ENCODE results near the gene KASH5.

The KASH5 gene

DNA sequence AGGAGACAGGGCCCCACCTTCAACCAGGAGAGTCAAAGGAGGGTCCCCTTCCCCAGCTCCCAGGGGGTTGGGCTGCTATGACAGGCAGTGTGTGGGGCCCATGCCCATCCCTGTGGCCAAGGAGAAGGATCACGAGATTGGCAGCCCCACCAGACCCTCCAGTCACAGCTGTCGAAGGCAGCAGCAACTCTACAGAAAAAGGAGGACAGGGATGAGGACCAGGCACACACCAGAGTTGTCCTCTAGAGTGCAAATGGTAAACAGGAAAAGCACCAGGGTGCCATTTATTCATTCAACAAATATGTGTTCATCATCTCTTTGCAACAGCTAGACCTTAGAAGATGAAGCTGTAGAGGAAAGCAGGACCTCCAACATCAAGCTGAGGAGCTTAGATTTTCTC, 31.1 kb downstream of the KASH5 start:
- Histone ChIP-seq H3K27me3 (ENCODE audit: control insufficient read depth, insufficient read depth, low read length) (peaks cover 17% of the 10 kb centered on the region), H3K36me3 (ENCODE audit: control insufficient read depth, insufficient read depth, low read length) (no peaks in the 10 kb centered on the region)

DNA sequence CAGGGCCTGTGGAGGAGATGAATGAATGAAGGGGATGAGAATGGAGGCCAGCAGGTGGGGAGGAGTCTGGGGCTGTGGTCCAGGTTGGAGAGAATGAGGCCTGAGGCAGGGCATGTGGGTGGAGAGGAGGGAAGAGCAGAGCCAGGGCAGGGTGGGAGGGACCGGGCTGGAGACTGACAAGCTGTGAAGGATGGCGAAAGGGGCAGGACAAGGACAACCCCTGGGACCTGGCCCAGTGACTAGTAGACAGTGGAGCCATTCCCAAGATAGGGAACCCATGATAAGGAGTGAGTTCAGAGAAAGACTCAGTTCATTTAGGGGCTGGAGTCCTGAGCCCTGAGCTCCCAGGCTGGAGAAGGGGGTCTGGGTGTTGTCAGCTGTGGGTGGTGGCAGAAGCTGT, 32.2 kb downstream of the KASH5 start:
- Histone ChIP-seq H3K36me3 (ENCODE audit: control insufficient read depth, insufficient read depth, low read length) (no peaks in the 10 kb centered on the region), H2AFZ (no peak overlapping the region), H3K27ac (no peak overlapping the region), H3K9me3 (ENCODE audit: control insufficient read depth, low read length) (no peaks in the 10 kb centered on the region), H3K4me3 (ENCODE audit: low read depth, low read length) (no peak overlapping the region), H3K9ac (no peak overlapping the region), H3K79me2 (no peaks in the 10 kb centered on the region), H3K27me3 (ENCODE audit: control insufficient read depth, insufficient read depth, low read length) (peaks cover 18% of the 10 kb centered on the region), H3K4me2 (ENCODE audit: low read length) (no peak overlapping the region), H3K4me1 (no peaks in the 10 kb centered on the region)
- TF ChIP-seq CTCF (IDR thresholded peaks at IDR 0.05), result no peak

More for the DNA sequence above, 31.1 kb downstream of the KASH5 start:
- no peak overlapping the region for H3K4me2 ChIP-seq (ENCODE audit: low read length)
- no peaks in the 10 kb centered on the region for H3K79me2 ChIP-seq
- no peaks in the 10 kb centered on the region for H3K4me1 ChIP-seq
- H3K9me3 ChIP-seq (ENCODE audit: control insufficient read depth, low read length), result no peaks in the 10 kb centered on the region
- H2AFZ ChIP-seq, result no peak overlapping the region
- H3K27ac ChIP-seq, result no peak overlapping the region
- H3K9ac ChIP-seq, result no peak overlapping the region
- no peak overlapping the region for H3K4me3 ChIP-seq (ENCODE audit: low read depth, low read length)
- no peak for TF ChIP-seq CTCF (IDR thresholded peaks at IDR 0.05)

GRCh38 chr19:49421039-49421877, 33.2 kb downstream of the KASH5 start:
- Histone ChIP-seq H3K4me1 (no peaks in the 10 kb centered on the region), H3K4me3 (ENCODE audit: low read depth, low read length) (peak overlapping the region; percentile 33), H3K4me2 (ENCODE audit: low read length) (peak overlapping the region; percentile 49), H3K27ac (no peak overlapping the region), H3K9me3 (ENCODE audit: control insufficient read depth, low read length) (no peaks in the 10 kb centered on the region), H3K79me2 (no peaks in the 10 kb centered on the region), H3K27me3 (ENCODE audit: control insufficient read depth, insufficient read depth, low read length) (peaks cover 28% of the 10 kb centered on the region), H3K9ac (no peak overlapping the region), H3K36me3 (ENCODE audit: control insufficient read depth, insufficient read depth, low read length) (no peaks in the 10 kb centered on the region), H2AFZ (no peak overlapping the region)
- no peak for TF ChIP-seq CTCF (IDR thresholded peaks at IDR 0.05)

DNA sequence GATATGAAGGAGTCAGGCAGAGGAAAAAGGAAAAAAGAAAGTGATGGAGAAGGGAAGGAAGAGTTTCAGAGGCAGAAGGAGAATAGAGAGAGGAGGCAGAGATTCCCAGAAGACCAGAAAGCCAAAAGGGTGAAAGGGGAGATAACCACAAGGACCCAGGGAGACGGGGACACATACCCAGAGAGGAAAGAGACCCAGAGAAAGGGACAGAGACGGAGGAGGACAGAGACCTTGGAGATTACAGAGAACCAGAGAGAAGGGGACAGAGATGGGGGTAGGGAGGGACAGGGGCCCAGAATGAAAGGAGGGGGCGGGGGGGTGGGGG, 33.8 kb downstream of the KASH5 start:
- Histone ChIP-seq H3K4me2 (ENCODE audit: low read length) (no peak overlapping the region), H3K4me3 (ENCODE audit: low read depth, low read length) (no peak overlapping the region), H3K4me1 (no peaks in the 10 kb centered on the region), H3K27ac (no peak overlapping the region), H3K9ac (no peak overlapping the region), H3K9me3 (ENCODE audit: control insufficient read depth, low read length) (no peaks in the 10 kb centered on the region), H2AFZ (no peak overlapping the region), H3K79me2 (no peaks in the 10 kb centered on the region), H3K36me3 (ENCODE audit: control insufficient read depth, insufficient read depth, low read length) (no peaks in the 10 kb centered on the region), H3K27me3 (ENCODE audit: control insufficient read depth, insufficient read depth, low read length) (peaks cover 30% of the 10 kb centered on the region)
- no peak for TF ChIP-seq CTCF (IDR thresholded peaks at IDR 0.05)
